B cell (primary cell): ENCODE data around the gene SPCS1.

Experiments
- CTCF ChIP-seq: fragments of 200-600 bp; IDR thresholded peaks from one replicate; pipeline ENCODE4 v1.8.0; 2022; ENCODE audit warnings: antibody characterized with exemption, mild to moderate bottlenecking
- EZH2 ChIP-seq: IDR thresholded peaks from 2 replicates; pipeline ENCODE4 v1.6.1; 2012; ENCODE audit warnings: borderline replicate concordance, low read depth, mild to moderate bottlenecking, moderate library complexity, low read length; ENCODE audit not compliant: insufficient read depth, poor library complexity, severe bottlenecking

- TF ChIP-seq CTCF = no peak
- TF ChIP-seq EZH2 = no peak
These were observed 33.8 kb downstream of the SPCS1 start for GRCh38 chr3:52739730-52740129.
